GM12892 (cell line): ENCODE data around the gene ZBTB7C.

Experiments
- POLR2AphosphoS5 ChIP-seq: IDR thresholded peaks from 2 replicates; pipeline ENCODE4 v1.6.1; 2011; ENCODE audit warnings: low read depth, low read length, control low read depth
- TAF1 ChIP-seq: IDR thresholded peaks from 2 replicates; pipeline ENCODE4 v1.6.1; 2011; ENCODE audit warnings: low read depth, mild to moderate bottlenecking, control low read depth, low read length, borderline replicate concordance

GRCh38 chr18:48454261-48454757, 45.1 kb upstream of the ZBTB7C start:
- TF ChIP-seq TAF1 (no peak), POLR2AphosphoS5 (no peak)
